Measurements from ENCODE around the gene LRRC1. TPM values are rescaled to one million over a fixed set of nuclear protein-coding genes. Genes with fewer than 3 reads are reported as not detected.

LRRC1 gene
- total and polyA plus RNA-seq, 2 of the 13 experiments (the other 11 are each of a cell fraction or from before 2014, with no cell fraction given) = 15.6 to 27.7 TPM

DNA sequence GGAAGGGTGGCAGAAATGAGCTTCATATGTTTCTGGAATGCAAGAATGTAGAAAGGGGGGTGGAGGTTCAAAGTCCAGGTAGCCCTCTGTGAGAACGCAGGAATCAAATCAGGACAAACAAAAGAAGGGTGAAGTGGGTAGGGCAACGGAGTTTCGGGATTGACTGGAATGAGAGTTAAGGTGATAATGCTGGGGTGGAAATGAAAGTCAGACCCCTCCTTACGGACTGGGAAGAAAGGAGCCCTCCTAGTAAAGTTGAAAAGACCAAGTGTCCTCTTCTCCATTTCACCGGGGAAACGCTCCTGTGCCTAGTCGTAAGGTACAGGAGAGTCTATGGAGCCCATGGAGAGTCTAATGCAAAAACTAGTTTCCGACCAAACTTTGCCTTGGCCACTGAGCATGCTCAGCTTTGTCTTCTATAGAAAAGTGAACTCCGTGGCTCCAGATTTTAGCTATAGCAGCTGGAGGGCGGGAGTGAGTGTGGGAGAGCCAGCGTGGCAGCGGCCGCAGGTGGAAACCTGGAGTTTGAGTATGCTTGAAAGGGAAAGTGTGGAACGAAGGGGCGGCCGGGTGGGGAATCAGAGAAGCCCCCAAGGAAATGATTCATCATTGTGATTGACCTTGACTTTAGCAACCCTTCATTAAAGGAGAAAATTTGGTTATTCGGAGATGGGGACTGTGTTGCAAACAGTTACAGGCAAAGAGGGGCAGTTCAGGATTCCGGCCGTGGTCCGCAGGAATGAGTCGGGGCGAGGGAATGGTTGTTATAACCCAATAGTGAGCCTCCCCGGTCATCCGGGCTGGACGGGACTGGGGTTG, 1.3 kb upstream of the LRRC1 start (continued):
- TF ChIP-seq, protein P1, sequence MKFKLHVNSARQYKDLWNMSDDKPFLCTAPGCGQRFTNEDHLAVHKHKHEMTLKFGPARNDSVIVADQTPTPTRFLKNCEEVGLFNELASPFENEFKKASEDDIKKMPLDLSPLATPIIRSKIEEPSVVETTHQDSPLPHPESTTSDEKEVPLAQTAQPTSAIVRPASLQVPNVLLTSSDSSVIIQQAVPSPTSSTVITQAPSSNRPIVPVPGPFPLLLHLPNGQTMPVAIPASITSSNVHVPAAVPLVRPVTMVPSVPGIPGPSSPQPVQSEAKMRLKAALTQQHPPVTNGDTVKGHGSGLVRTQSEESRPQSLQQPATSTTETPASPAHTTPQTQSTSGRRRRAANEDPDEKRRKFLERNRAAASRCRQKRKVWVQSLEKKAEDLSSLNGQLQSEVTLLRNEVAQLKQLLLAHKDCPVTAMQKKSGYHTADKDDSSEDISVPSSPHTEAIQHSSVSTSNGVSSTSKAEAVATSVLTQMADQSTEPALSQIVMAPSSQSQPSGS (CRISPR knock-in tag; IDR thresholded peaks at IDR 0.05) = 0 out of 2 replicates have a peak, but pooled peaks have one; percentile 21
- TF ChIP-seq ZNF530 (CRISPR knock-in tag; IDR thresholded peaks at IDR 0.05; ENCODE audit: low read depth) = no peak
- peak; percentile 1; the same call in 1 of the 2 replicates for TF ChIP-seq ZNF292 (CRISPR knock-in tag; IDR thresholded peaks at IDR 0.05; ENCODE audit: borderline replicate concordance, low read depth)
- peak; percentile 62; the same call in 1 of the 2 replicates for TF ChIP-seq ZSCAN9 (CRISPR knock-in tag; IDR thresholded peaks at IDR 0.05; ENCODE audit: borderline replicate concordance)
- TF ChIP-seq, protein P2, sequence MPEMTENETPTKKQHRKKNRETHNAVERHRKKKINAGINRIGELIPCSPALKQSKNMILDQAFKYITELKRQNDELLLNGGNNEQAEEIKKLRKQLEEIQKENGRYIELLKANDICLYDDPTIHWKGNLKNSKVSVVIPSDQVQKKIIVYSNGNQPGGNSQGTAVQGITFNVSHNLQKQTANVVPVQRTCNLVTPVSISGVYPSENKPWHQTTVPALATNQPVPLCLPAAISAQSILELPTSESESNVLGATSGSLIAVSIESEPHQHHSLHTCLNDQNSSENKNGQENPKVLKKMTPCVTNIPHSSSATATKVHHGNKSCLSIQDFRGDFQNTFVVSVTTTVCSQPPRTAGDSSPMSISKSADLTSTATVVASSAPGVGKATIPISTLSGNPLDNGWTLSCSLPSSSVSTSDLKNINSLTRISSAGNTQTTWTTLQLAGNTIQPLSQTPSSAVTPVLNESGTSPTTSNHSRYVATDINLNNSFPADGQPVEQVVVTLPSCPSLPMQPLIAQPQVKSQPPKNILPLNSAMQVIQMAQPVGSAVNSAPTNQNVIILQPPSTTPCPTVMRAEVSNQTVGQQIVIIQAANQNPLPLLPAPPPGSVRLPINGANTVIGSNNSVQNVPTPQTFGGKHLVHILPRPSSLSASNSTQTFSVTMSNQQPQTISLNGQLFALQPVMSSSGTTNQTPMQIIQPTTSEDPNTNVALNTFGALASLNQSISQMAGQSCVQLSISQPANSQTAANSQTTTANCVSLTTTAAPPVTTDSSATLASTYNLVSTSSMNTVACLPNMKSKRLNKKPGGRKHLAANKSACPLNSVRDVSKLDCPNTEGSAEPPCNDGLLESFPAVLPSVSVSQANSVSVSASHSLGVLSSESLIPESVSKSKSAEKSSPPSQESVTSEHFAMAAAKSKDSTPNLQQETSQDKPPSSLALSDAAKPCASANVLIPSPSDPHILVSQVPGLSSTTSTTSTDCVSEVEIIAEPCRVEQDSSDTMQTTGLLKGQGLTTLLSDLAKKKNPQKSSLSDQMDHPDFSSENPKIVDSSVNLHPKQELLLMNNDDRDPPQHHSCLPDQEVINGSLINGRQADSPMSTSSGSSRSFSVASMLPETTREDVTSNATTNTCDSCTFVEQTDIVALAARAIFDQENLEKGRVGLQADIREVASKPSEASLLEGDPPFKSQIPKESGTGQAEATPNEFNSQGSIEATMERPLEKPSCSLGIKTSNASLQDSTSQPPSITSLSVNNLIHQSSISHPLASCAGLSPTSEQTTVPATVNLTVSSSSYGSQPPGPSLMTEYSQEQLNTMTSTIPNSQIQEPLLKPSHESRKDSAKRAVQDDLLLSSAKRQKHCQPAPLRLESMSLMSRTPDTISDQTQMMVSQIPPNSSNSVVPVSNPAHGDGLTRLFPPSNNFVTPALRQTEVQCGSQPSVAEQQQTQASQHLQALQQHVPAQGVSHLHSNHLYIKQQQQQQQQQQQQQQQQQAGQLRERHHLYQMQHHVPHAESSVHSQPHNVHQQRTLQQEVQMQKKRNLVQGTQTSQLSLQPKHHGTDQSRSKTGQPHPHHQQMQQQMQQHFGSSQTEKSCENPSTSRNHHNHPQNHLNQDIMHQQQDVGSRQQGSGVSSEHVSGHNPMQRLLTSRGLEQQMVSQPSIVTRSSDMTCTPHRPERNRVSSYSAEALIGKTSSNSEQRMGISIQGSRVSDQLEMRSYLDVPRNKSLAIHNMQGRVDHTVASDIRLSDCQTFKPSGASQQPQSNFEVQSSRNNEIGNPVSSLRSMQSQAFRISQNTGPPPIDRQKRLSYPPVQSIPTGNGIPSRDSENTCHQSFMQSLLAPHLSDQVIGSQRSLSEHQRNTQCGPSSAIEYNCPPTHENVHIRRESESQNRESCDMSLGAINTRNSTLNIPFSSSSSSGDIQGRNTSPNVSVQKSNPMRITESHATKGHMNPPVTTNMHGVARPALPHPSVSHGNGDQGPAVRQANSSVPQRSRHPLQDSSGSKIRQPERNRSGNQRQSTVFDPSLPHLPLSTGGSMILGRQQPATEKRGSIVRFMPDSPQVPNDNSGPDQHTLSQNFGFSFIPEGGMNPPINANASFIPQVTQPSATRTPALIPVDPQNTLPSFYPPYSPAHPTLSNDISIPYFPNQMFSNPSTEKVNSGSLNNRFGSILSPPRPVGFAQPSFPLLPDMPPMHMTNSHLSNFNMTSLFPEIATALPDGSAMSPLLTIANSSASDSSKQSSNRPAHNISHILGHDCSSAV (CRISPR knock-in tag; IDR thresholded peaks at IDR 0.05; ENCODE audit: borderline replicate concordance) = peak; percentile 35; the same call in 1 of the 2 replicates
- peak; percentile 17; the same call in 1 of the 2 replicates for TF ChIP-seq MIER2 (CRISPR knock-in tag; IDR thresholded peaks at IDR 0.05)
- TF ChIP-seq POLR2AphosphoS2 (IDR thresholded peaks at IDR 0.05; ENCODE audit: low read depth, low read length) = no peak
- TF ChIP-seq, protein P3, sequence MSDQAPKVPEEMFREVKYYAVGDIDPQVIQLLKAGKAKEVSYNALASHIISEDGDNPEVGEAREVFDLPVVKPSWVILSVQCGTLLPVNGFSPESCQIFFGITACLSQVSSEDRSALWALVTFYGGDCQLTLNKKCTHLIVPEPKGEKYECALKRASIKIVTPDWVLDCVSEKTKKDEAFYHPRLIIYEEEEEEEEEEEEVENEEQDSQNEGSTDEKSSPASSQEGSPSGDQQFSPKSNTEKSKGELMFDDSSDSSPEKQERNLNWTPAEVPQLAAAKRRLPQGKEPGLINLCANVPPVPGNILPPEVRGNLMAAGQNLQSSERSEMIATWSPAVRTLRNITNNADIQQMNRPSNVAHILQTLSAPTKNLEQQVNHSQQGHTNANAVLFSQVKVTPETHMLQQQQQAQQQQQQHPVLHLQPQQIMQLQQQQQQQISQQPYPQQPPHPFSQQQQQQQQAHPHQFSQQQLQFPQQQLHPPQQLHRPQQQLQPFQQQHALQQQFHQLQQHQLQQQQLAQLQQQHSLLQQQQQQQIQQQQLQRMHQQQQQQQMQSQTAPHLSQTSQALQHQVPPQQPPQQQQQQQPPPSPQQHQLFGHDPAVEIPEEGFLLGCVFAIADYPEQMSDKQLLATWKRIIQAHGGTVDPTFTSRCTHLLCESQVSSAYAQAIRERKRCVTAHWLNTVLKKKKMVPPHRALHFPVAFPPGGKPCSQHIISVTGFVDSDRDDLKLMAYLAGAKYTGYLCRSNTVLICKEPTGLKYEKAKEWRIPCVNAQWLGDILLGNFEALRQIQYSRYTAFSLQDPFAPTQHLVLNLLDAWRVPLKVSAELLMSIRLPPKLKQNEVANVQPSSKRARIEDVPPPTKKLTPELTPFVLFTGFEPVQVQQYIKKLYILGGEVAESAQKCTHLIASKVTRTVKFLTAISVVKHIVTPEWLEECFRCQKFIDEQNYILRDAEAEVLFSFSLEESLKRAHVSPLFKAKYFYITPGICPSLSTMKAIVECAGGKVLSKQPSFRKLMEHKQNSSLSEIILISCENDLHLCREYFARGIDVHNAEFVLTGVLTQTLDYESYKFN (CRISPR knock-in tag; conservative IDR thresholded peaks at IDR 0.05) = peak; percentile 88
- peak; percentile 26; the same call in 1 of the 2 replicates for TF ChIP-seq HOXA5 (CRISPR knock-in tag; IDR thresholded peaks at IDR 0.05)
- peak; percentile 45; the same call in 1 of the 2 replicates for TF ChIP-seq FOXJ3 (CRISPR knock-in tag; IDR thresholded peaks at IDR 0.05; ENCODE audit: borderline replicate concordance)
- TF ChIP-seq TEAD2 (CRISPR knock-in tag; IDR thresholded peaks at IDR 0.05) = no peak
- TF ChIP-seq SUZ12 (IDR thresholded peaks at IDR 0.05; ENCODE audit: low read depth, low read length) = no peak
- peak; percentile 98 for TF ChIP-seq HNF4A (CRISPR knock-in tag; IDR thresholded peaks at IDR 0.05)
- peak; percentile 54 for TF ChIP-seq THAP11 (CRISPR knock-in tag; IDR thresholded peaks at IDR 0.05)
- TF ChIP-seq ELF4 (CRISPR knock-in tag; IDR thresholded peaks at IDR 0.05; ENCODE audit: borderline replicate concordance) = no peak
- peak; percentile 88; the same call in 1 of the 2 replicates for TF ChIP-seq ZNF775 (CRISPR knock-in tag; IDR thresholded peaks at IDR 0.05; ENCODE audit: borderline replicate concordance)

Data from HepG2 (cell line).